LNCaP clone FGC (cell line): Measurements from ENCODE around the gene RPL10.

Source experiments
- DNase-seq: peaks from one replicate; pipeline ENCODE4 v3.0.0-alpha.2; 2011; ENCODE audit warnings: low read depth
- H3K4me3 ChIP-seq: 2 replicates; pipeline ENCODE4 v1.5.1; 2011; ENCODE audit warnings: mild to moderate bottlenecking, low read depth, low read length, control low read depth
- CTCF ChIP-seq: IDR thresholded peaks from 2 replicates; pipeline ENCODE4 v1.5.1; 2012; ENCODE audit warnings: mild to moderate bottlenecking; ENCODE audit not compliant: control insufficient read depth, insufficient read depth; ENCODE audit errors: extremely low read depth

RPL10 gene

GRCh38 chrX:154430916-154431315, 32.7 kb downstream of the RPL10 start:
- peak; percentile 31 for DNase-seq

GRCh38 chrX:154431341-154431740, 33.2 kb downstream of the RPL10 start:
- no peak for TF ChIP-seq CTCF
- H3K4me3 ChIP-seq: 0 out of 2 replicates have a peak overlapping the region, but pooled peaks have one; percentile 21
- DNase-seq: no peak

More at GRCh38 chrX:154430916-154431315, 32.7 kb downstream of the RPL10 start:
- peak overlapping the region; percentile 21; the same call in 1 of the 2 replicates for H3K4me3 ChIP-seq
- no peak for TF ChIP-seq CTCF

DNA sequence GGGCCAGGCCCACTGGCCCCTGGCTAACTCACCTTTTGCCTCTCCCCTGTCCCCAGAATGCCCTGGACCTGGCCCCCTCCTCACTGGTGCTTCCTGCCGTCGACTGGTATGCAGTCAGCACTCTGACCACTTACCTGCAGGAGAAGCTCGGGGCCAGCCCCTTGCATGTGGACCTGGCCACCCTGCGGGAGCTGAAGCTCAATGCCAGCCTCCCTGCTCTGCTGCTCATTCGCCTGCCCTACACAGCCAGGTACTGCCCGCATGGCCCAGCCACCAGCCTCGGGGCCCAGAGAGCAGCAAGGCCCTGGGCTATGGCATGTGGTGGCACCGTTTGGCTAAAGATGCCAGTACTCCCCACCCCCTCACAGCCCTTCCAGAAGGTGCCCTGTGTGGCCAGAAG, 34.0 kb downstream of the RPL10 start:
- no peak overlapping the region for H3K4me3 ChIP-seq
- no peak for TF ChIP-seq CTCF
- DNase-seq: no peak

GRCh38 chrX:154433605-154434004, 35.4 kb downstream of the RPL10 start:
- no peak for DNase-seq
- TF ChIP-seq CTCF: no peak
- no peak overlapping the region for H3K4me3 ChIP-seq

- no peak for TF ChIP-seq CTCF
- DNase-seq: no peak
- H3K4me3 ChIP-seq: no peak overlapping the region
Measured at GRCh38 chrX:154434394-154435168, 36.4 kb downstream of the RPL10 start.

DNA sequence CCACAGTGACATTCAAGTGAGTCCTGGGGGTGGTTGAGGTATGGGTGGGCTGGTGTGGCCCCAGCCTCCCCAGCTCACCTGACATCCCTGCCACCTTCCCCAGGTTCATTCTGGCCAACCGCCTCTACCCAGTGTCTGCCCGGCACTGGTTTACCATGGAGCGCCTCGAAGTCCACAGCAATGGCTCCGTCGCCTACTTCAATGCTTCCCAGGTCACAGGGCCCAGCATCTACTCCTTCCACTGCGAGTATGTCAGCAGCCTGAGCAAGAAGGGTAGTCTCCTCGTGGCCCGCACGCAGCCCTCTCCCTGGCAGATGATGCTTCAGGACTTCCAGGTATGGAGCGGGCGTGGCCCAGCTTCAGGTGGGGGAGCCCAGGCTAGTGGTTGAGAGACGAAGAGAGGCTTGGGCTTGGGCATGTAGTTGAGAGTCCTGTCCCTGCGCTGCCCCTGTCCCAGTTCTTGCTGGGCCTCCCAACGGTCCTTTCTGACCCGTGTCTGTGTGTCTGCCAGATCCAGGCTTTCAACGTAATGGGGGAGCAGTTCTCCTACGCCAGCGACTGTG, 37.1 kb downstream of the RPL10 start:
- no peak overlapping the region for H3K4me3 ChIP-seq
- TF ChIP-seq CTCF: no peak
- no peak for DNase-seq
